Stimulated activated CD4-positive, alpha-beta T cell treated with anti-CD3 and anti-CD28 coated beads, TNF-alpha, amount 100 ng/mL, for 4 hours (primary cell): ENCODE measurements around the gene DHX32.

Experiments
- DNase-seq, 3 experiments: peaks; one replicate each; pipeline ENCODE4 v3.0.0-alpha.2; 2020; ENCODE audit warnings: low read depth in 3 of 3

Gene DHX32

GRCh38 chr10:125811251-125811650 lies 69.8 kb downstream of the DHX32 start:
- no peak for DNase-seq

GRCh38 chr10:125808047-125808446 lies 73.0 kb downstream of the DHX32 start:
- DNase-seq: no peak

GRCh38 chr10:125802739-125803138 lies 78.4 kb downstream of the DHX32 start:
- DNase-seq: no peak

DNA sequence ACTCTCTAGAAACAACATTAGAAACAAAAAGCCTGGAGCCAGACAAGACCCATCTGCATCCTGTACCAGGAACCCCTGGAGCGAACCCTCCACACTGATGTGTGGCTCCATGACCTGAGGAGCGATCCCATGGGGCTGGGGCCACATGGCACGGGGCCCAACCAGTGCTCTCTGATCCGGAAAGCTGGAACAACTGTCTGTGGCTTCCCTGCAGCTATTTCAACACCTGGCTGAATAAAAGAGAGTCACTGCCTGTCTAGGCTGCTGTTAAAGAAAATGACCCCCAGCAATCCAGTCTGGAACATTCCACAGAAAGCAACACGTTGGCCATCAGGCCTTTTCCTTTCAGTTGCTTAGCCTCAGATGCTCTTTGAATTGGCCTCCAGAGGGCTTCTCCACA lies 79.0 kb downstream of the DHX32 start:
- no peak for DNase-seq

- no peak for DNase-seq
Measured at GRCh38 chr10:125801574-125801973, 79.5 kb downstream of the DHX32 start.

- DNase-seq: no peak
Measured at GRCh38 chr10:125799451-125800182, 81.5 kb downstream of the DHX32 start.

DNA sequence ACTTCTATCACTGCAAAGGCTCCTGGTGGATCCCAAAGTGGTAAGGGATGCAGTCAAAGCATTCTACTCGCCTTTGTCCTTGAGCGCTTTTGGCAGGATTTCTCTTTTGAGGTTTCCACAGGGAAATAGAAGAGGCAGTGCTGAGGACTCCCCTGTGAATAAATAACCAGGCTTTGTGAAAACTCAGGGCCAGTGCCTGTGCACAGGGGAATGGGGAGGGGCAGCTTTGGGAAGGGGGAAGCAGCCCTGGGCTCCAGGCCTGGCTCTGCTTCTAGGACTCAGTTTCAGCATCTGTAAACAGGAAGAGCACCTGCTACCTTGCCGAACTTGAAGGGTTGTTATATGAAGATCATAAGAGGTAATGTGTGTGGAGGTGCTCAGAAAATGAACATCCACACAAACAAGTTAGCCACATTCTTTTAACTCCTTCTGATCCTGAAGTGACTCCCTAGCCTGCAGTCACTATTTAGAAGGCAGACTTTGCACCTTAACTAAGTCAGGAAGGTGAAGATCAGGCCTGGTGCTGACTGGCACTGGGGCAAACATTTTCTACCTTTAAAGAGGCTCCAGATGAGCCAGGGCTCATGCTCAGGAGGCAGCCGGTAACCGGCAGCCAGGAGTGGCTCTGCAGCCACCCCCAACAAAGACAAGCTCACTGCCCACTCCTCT lies 83.0 kb downstream of the DHX32 start:
- DNase-seq: no peak

- DNase-seq: no peak
Measured at GRCh38 chr10:125797424-125797823, 83.7 kb downstream of the DHX32 start.

GRCh38 chr10:125795637-125796190 lies 85.4 kb downstream of the DHX32 start:
- no peak for DNase-seq

DNA sequence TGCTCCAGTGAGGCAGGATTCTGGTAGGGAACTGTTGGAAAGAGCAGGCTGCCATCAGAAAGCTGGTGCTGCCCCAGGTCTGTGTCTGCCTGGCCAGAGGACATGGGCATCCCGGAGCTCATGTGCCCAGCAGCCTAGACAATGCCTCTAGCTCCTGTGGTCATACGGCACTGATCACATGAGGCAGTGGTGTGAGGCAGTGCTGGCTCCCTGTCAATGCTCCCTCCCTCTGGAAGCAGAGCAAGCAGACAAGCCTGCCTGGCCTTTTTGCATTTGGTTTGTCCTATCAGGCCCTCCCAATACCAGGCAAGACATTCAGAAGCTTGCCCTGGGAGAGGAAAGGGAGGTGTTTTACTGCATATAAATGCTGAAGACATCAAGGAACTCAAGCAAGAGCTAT lies 86.0 kb downstream of the DHX32 start:
- no peak for DNase-seq

- no peak for DNase-seq
Measured at GRCh38 chr10:125792342-125793300, 88.5 kb downstream of the DHX32 start.

DNA sequence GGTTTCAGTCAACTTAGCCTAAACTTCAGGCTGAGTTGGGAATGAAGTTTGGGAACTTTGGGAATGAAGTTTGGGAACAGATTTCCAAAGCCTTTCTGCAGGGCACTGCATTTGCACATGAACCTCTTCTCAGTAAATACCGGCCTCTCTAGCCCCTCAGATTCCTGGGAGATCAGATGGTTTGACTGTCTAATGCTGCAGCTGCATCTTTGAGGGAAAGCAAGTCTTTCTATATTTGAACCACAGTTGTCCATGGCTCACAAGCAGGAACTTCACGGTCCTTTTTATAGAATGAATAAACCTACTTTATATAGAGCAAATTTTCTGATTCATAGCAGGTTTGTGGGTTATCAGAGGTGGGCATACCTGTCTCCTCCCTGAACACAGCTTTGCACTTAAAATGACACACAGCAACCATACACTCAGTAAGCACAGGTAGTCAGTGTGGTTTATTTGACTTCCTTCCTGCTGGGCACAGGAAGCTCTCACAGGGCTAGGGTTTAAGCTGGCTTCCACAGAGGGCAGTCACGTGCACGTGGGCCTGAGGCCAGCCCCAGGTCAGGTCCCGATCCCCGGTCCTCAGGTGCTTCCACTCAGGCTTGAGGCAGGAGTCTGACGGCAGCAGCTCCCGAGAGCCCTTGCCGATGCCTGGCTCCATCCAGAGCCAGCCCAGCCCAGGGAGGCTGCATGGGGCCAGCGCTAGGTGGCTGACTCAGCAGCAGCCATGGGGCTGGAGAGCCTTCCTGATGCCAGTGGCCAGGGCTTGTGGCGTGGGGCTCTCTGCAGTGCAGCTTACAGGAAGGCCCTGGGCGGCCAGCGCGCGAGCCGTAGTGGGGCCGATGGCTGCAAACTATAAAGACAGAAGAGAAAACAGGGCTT lies 92.7 kb downstream of the DHX32 start:
- DNase-seq: no peak
